ENCODE measurements around the gene ASAP2. TPM values are rescaled to one million over a fixed set of nuclear protein-coding genes. Genes with fewer than 3 reads are reported as not detected.

Gene ASAP2
- total RNA-seq, 1 experiment from 2014 or later = 60.3 TPM

DNA sequence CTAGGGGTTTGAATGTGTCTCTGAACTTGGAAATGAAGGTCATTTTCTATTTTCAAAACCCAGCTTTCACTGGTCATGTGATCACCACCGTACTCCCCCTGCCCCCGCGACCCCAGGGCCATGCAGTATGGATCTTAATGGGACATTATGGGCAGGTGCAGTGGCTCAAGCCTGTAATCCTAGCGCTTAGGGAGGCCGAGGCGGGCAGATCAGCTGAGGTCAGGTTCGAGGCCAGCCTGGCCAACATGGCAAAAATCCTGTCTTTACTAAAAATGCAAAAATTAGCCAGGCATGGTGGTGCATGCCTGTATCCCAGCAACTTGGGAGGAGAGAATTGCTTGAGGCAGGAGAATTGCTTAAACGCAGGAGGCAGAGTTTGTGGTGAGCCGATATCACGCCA lies 139.4 kb downstream of the ASAP2 start:
- no peak overlapping the region for H3K4me3 ChIP-seq
- H3K36me3 ChIP-seq (ENCODE audit: low read depth) = peaks cover 19% of the 10 kb centered on the region
- no peaks in the 10 kb centered on the region for H4K20me1 ChIP-seq (ENCODE audit: insufficient read depth)
- CTCF ChIA-PET = no interaction called here
- no peak overlapping the region for H3K4me2 ChIP-seq
- no peaks in the 10 kb centered on the region for H3K9me3 ChIP-seq (ENCODE audit: insufficient read depth, low read depth)
- H3K79me2 ChIP-seq (ENCODE audit: low read depth) = peaks cover 22% of the 10 kb centered on the region
- H3K27me3 ChIP-seq (ENCODE audit: insufficient read depth, low read depth) = no peaks in the 10 kb centered on the region
- H2AFZ ChIP-seq = no peak overlapping the region
- no peaks in the 10 kb centered on the region for H3K9me2 ChIP-seq (ENCODE audit: insufficient read depth)
- intact Hi-C loops (cut with micrococcal nuclease; ENCODE audit: unreplicated experiment) = no loop called here
- no peaks in the 10 kb centered on the region for H3K4me1 ChIP-seq (replicated peaks; ENCODE audit: insufficient read depth)
- no peak for DNase-seq
- TF ChIP-seq EZH2 (IDR thresholded peaks at IDR 0.05; ENCODE audit: low read depth) = no peak
- TF ChIP-seq CTCF (conservative IDR thresholded peaks at IDR 0.05) = no peak
- no TSS peak for BruUV-seq (replicated peaks)
- peaks cover 31% of the 10 kb centered on the region for H3F3A ChIP-seq (ENCODE audit: insufficient read depth, low read depth)
- H3K27ac ChIP-seq = no peak overlapping the region
- POLR2A ChIA-PET (ENCODE audit: unreplicated experiment) = no interaction called here

- Histone ChIP-seq H3K79me2 (ENCODE audit: low read depth) (peaks cover 18% of the 10 kb centered on the region), H3K9me3 (ENCODE audit: insufficient read depth, low read depth) (no peaks in the 10 kb centered on the region), H4K20me1 (ENCODE audit: insufficient read depth) (no peaks in the 10 kb centered on the region), H3K27me3 (ENCODE audit: insufficient read depth, low read depth) (no peaks in the 10 kb centered on the region), H3K9me2 (ENCODE audit: insufficient read depth) (no peaks in the 10 kb centered on the region), H3K4me2 (no peak overlapping the region), H3K27ac (no peak overlapping the region), H3K36me3 (ENCODE audit: low read depth) (peaks cover 21% of the 10 kb centered on the region), H3F3A (ENCODE audit: insufficient read depth, low read depth) (peaks cover 25% of the 10 kb centered on the region; the same call in 1 of the 2 replicates), H2AFZ (no peak overlapping the region), H3K4me3 (no peak overlapping the region), H3K4me1 (replicated peaks; ENCODE audit: insufficient read depth) (no peaks in the 10 kb centered on the region)
- ChIA-PET CTCF (no interaction called here), POLR2A (ENCODE audit: unreplicated experiment) (interaction anchor here (0.7 kb wide), 1 partner anchor 172 kb away, joined by 3 read pairs; no protein-coding TSS in a partner anchor)
- intact Hi-C loops (cut with micrococcal nuclease; ENCODE audit: unreplicated experiment) = no loop called here
- DNase-seq = no peak
- BruUV-seq (replicated peaks) = no TSS peak
- TF ChIP-seq CTCF (conservative IDR thresholded peaks at IDR 0.05) = no peak
- TF ChIP-seq EZH2 (IDR thresholded peaks at IDR 0.05; ENCODE audit: low read depth) = no peak
Observed at GRCh38 chr2:9346885-9347284, 140.3 kb downstream of the ASAP2 start.

DNA sequence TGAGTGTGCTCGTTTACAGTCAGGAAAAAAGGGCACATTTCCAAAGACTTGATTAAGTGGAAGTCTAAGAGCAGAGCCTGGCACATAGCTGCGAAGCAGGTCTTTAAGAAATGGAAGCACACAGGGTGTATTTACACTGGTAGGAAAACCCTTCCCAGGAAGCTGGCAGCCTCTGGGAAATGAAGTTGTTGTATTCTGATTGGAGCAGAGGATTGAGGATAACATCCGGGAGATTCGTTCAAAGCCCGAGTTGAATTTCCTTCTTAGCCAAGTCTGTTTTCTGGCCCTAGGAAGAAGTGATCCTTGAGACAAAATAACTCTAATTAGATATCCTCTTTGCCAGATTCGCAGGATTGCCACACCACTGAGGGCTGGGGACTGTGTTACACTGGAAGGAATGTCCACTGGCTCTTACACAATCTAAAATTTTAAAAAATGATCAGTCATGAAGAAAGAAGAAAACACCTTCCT lies 140.8 kb downstream of the ASAP2 start:
- Histone ChIP-seq H4K20me1 (ENCODE audit: insufficient read depth) (no peaks in the 10 kb centered on the region), H3K4me2 (no peak overlapping the region), H3K9me2 (ENCODE audit: insufficient read depth) (no peaks in the 10 kb centered on the region), H2AFZ (no peak overlapping the region), H3K9me3 (ENCODE audit: insufficient read depth, low read depth) (no peaks in the 10 kb centered on the region), H3K4me1 (replicated peaks; ENCODE audit: insufficient read depth) (no peaks in the 10 kb centered on the region), H3K27ac (no peak overlapping the region), H3K4me3 (no peak overlapping the region), H3F3A (ENCODE audit: insufficient read depth, low read depth) (peaks cover 25% of the 10 kb centered on the region; the same call in 1 of the 2 replicates), H3K27me3 (ENCODE audit: insufficient read depth, low read depth) (no peaks in the 10 kb centered on the region), H3K36me3 (ENCODE audit: low read depth) (peaks cover 21% of the 10 kb centered on the region), H3K79me2 (ENCODE audit: low read depth) (peaks cover 18% of the 10 kb centered on the region)
- POLR2A ChIA-PET (ENCODE audit: unreplicated experiment) = interaction anchor here (0.7 kb wide), 1 partner anchor 173 kb away, joined by 3 read pairs; no protein-coding TSS in a partner anchor
- CTCF ChIA-PET = no interaction called here
- DNase-seq = no peak
- no TSS peak for BruUV-seq (replicated peaks)
- TF ChIP-seq CTCF (conservative IDR thresholded peaks at IDR 0.05) (no peak), EZH2 (IDR thresholded peaks at IDR 0.05; ENCODE audit: low read depth) (no peak)
- intact Hi-C loops (cut with micrococcal nuclease; ENCODE audit: unreplicated experiment) = no loop called here

Data from PC-9 (cell line).